CD14-positive monocyte (primary cell): ENCODE data around the gene ZNF407. TPM values are rescaled to one million over a fixed set of nuclear protein-coding genes. Genes with fewer than 3 reads are reported as not detected.

ENCODE experiments used
- DNase-seq, 3 donors: peaks; one replicate each; pipeline ENCODE4 v3.0.0-alpha.2; 2011 to 2022
- H2AFZ ChIP-seq: 2 replicates; pipeline ENCODE4 v1.6.0; 2012; ENCODE audit warnings: mild to moderate bottlenecking, low read depth, low read length, inconsistent platforms; ENCODE audit not compliant: insufficient read depth, poor library complexity, severe bottlenecking
- H3K27ac ChIP-seq, 2 donors: 1 replicate in 1 of 2; 2 replicates in 1 of 2; pipeline ENCODE4 v1.5.1; 2012 to 2013; ENCODE audit warnings: low read length in 2 of 2, control low read depth in 1 of 2, inconsistent platforms in 1 of 2, low read depth in 1 of 2, mild to moderate bottlenecking in 1 of 2
- H3K27me3 ChIP-seq, 2 donors: one replicate each; pipeline versions ENCODE4 v1.6.0 to v1.6.1; 2011 to 2013; ENCODE audit warnings: low read length in 2 of 2; ENCODE audit not compliant: control insufficient read depth in 2 of 2, insufficient read depth in 2 of 2
- H3K36me3 ChIP-seq, 2 donors: replicated peaks in 1 of 2; 1 replicate in 1 of 2; 2 replicates in 1 of 2; pipeline versions ENCODE4 v1.5.1 to v1.6.1; 2012 to 2013; ENCODE audit warnings: low read length in 2 of 2, control low read depth in 1 of 2, inconsistent platforms in 1 of 2, mild to moderate bottlenecking in 1 of 2; ENCODE audit not compliant: insufficient read depth in 2 of 2, control insufficient read depth in 1 of 2
- H3K4me1 ChIP-seq, 2 donors: 1 replicate in 1 of 2; 2 replicates in 1 of 2; pipeline versions ENCODE4 v1.5.1 to v1.6.1; 2012 to 2013; ENCODE audit warnings: low read length in 2 of 2, control low read depth in 1 of 2, inconsistent platforms in 1 of 2, mild to moderate bottlenecking in 1 of 2, moderate library complexity in 1 of 2; ENCODE audit not compliant: insufficient read depth in 2 of 2, control insufficient read depth in 1 of 2
- H3K4me2 ChIP-seq: replicated peaks from 2 replicates; pipeline ENCODE3; 2012; ENCODE audit warnings: low read length, moderate library complexity, mild to moderate bottlenecking; ENCODE audit not compliant: poor library complexity, severe bottlenecking; ENCODE audit errors: extremely low read depth
- H3K4me3 ChIP-seq, 3 experiments: fragments of 200-600 bp in 1 of 3; sonication (generic) in 1 of 3; replicated peaks in 1 of 3; 1 replicate in 2 of 3; 2 replicates in 1 of 3; pipeline ENCODE4 v1.5.1; 2011 to 2013; ENCODE audit warnings: low read length in 3 of 3, mild to moderate bottlenecking in 3 of 3, control low read depth in 2 of 3, low read depth in 2 of 3, inconsistent platforms in 1 of 3, moderate library complexity in 1 of 3
- H3K79me2 ChIP-seq: 2 replicates; pipeline ENCODE4 v1.6.0; 2012; ENCODE audit warnings: mild to moderate bottlenecking, control low read depth, inconsistent platforms, low read length, moderate library complexity; ENCODE audit not compliant: insufficient read depth
- H3K9ac ChIP-seq: 2 replicates; pipeline ENCODE4 v1.6.0; 2017; ENCODE audit warnings: low read length, mild to moderate bottlenecking; ENCODE audit not compliant: insufficient read depth, poor library complexity, severe bottlenecking
- H3K9me3 ChIP-seq, 2 donors: replicated peaks in 1 of 2; 1 replicate in 1 of 2; 2 replicates in 1 of 2; pipeline versions ENCODE4 v1.5.1 to v1.6.1; 2012 to 2013; ENCODE audit warnings: low read length in 2 of 2, control low read depth in 1 of 2; ENCODE audit not compliant: control insufficient read depth in 1 of 2, insufficient read depth in 1 of 2
- H4K20me1 ChIP-seq: 2 replicates; pipeline ENCODE4 v1.6.0; 2012; ENCODE audit warnings: mild to moderate bottlenecking, low read length, control low read depth, moderate library complexity; ENCODE audit not compliant: insufficient read depth
- H3K27ac Mint-ChIP-seq, 7 donors: one replicate each; pipeline ENCODE4 v1.8.0; 2020; ENCODE audit warnings: mild to moderate bottlenecking in 7 of 7, mixed read lengths in 7 of 7, moderate library complexity in 6 of 7, inconsistent platforms in 2 of 7
- H3K27me3 Mint-ChIP-seq, 3 donors: one replicate each; pipeline ENCODE4 v1.8.0; 2021 to 2022; ENCODE audit warnings: low read depth in 3 of 3, mild to moderate bottlenecking in 3 of 3, mixed read lengths in 3 of 3, moderate library complexity in 3 of 3, inconsistent platforms in 1 of 3
- H3K36me3 Mint-ChIP-seq, 2 donors: one replicate each; pipeline ENCODE4 v1.8.0; 2020; ENCODE audit warnings: mixed read lengths in 2 of 2, inconsistent platforms in 1 of 2, mild to moderate bottlenecking in 1 of 2
- H3K4me1 Mint-ChIP-seq: one replicate; pipeline ENCODE4 v1.8.0; 2020; ENCODE audit warnings: mild to moderate bottlenecking, mixed read lengths
- H3K4me3 Mint-ChIP-seq, 2 donors: one replicate each; pipeline ENCODE4 v1.8.0; 2020; ENCODE audit warnings: mild to moderate bottlenecking in 2 of 2, mixed read lengths in 2 of 2, moderate library complexity in 1 of 2
- H3K9me3 Mint-ChIP-seq, 7 donors: one replicate each; pipeline ENCODE4 v1.8.0; 2020 to 2022; ENCODE audit warnings: mixed read lengths in 7 of 7, mild to moderate bottlenecking in 6 of 7, moderate library complexity in 6 of 7, inconsistent platforms in 2 of 7
- CTCF ChIP-seq: fragments of 200-600 bp; IDR thresholded peaks from one replicate; pipeline ENCODE4 v1.8.0; 2022; ENCODE audit warnings: antibody characterized with exemption, mild to moderate bottlenecking
- WGBS: methylation state at CpG from one replicate; pipeline ENCODE4 v1.1.5; 2013; ENCODE audit warnings: missing lambda C conversion rate; ENCODE audit not compliant: insufficient coverage; 5-methylcytosine and 5-hydroxymethylcytosine counted together
- intact Hi-C, 2 donors: fragments of 100-400 bp; cut with micrococcal nuclease; formaldehyde crosslinking; loops; one replicate each; pipeline versions ENCODE4 v1.15.0 to v1.15.1; 2023
- polyA plus RNA-seq, 3 donors: library from polyadenylated mRNA; depleted of rRNA in 1 of 3; unstranded in 2 of 3; stranded (reverse) in 1 of 3; fragments of 300-500 nt in 2 of 3; fragments of >200 nt in 1 of 3; fragmentation: Illumina TruSeq in 2 of 3; gene quantifications; 1 replicate in 2 of 3; 2 replicates in 1 of 3; pipeline ENCODE4 v1.2.3, GENCODE V29; 2012 to 2021

The ZNF407 gene
- polyA plus RNA-seq, 3 donors, result 1.3 to 3.6 (median 1.6) TPM

- no peaks in the 10 kb centered on the region for H3K36me3 ChIP-seq
- H3K27ac Mint-ChIP-seq, result no peak overlapping the region
- no peak overlapping the region for H3K27ac ChIP-seq
- H3K4me1 ChIP-seq, result no peaks in the 10 kb centered on the region
- H2AFZ ChIP-seq, result no peak overlapping the region
- no peak for DNase-seq
- no peak overlapping the region for H3K4me3 ChIP-seq
- 100% methylated on average over 2 of the region's 5 CpGs for WGBS
- no peak for TF ChIP-seq CTCF
- peaks cover 8 to 10% of the 10 kb centered on the region in 2 donors for H3K36me3 Mint-ChIP-seq
- no peak overlapping the region for H3K4me3 Mint-ChIP-seq
- no peaks in the 10 kb centered on the region for H3K4me1 Mint-ChIP-seq
- H3K9me3 ChIP-seq, result no peaks in the 10 kb centered on the region
- H3K9ac ChIP-seq, result no peak overlapping the region
- H4K20me1 ChIP-seq, result no peaks in the 10 kb centered on the region
- no peaks in the 10 kb centered on the region for H3K79me2 ChIP-seq
- H3K27me3 Mint-ChIP-seq, result no peaks in the 10 kb centered on the region
- H3K27me3 ChIP-seq, result no peaks in the 10 kb centered on the region
- H3K4me2 ChIP-seq, result no peak overlapping the region
- peaks cover 0 to 7% (median 0%) of the 10 kb centered on the region in 7 donors for H3K9me3 Mint-ChIP-seq
- intact Hi-C loops, result no loop called here
These were observed 228.9 kb downstream of the ZNF407 start for GRCh38 chr18:74826572-74826971.

GRCh38 chr18:74828200-74828599 is 230.5 kb downstream of the ZNF407 start:
- no peaks in the 10 kb centered on the region for H3K9me3 ChIP-seq
- Mint-ChIP-seq H3K9me3 (peaks cover 0 to 2% (median 0%) of the 10 kb centered on the region in 7 donors), H3K4me1 (peaks cover 3% of the 10 kb centered on the region), H3K36me3 (peaks cover 6 to 8% of the 10 kb centered on the region in 2 donors), H3K27me3 (no peaks in the 10 kb centered on the region), H3K4me3 (no peak overlapping the region), H3K27ac (no peak overlapping the region)
- H3K4me2 ChIP-seq, result no peak overlapping the region
- no peak overlapping the region for H3K9ac ChIP-seq
- H3K79me2 ChIP-seq, result no peaks in the 10 kb centered on the region
- no peak overlapping the region for H3K27ac ChIP-seq
- DNase-seq, result no peak
- intact Hi-C loops, result no loop called here
- TF ChIP-seq CTCF, result no peak
- H4K20me1 ChIP-seq, result no peaks in the 10 kb centered on the region
- no peak overlapping the region for H2AFZ ChIP-seq
- no peaks in the 10 kb centered on the region for H3K27me3 ChIP-seq
- WGBS, result 94% methylated on average over 2 of the region's 3 CpGs
- no peaks in the 10 kb centered on the region for H3K36me3 ChIP-seq
- no peaks in the 10 kb centered on the region for H3K4me1 ChIP-seq
- H3K4me3 ChIP-seq, result no peak overlapping the region
